ENCODE measurements around the gene OR2AE1. TPM values are rescaled to one million over a fixed set of nuclear protein-coding genes. Genes with fewer than 3 reads are reported as not detected.

Gene OR2AE1
- total and polyA plus RNA-seq, 2 donors (not counting 1 experiment from before 2014, with no cell fraction given), result 0.43 to 1.3 TPM

GRCh38 chr7:99828811-99829210 lies 48.0 kb downstream of the OR2AE1 start:
- H3K36me3 ChIP-seq (replicated peaks in 1 of 2; ENCODE audit: control extremely low read depth in 1 of 2, control insufficient read depth in 1 of 2, extremely low read depth in 1 of 2, insufficient read depth in 2 of 2, low read length in 1 of 2), result no peaks in the 10 kb centered on the region
- H3K4me3 Mint-ChIP-seq, result no peak overlapping the region
- no peaks in the 10 kb centered on the region for H3K79me2 ChIP-seq (ENCODE audit: control insufficient read depth, insufficient read depth, low read length)
- no peak for DNase-seq
- no peak for ATAC-seq (ENCODE audit: low read depth)
- H3K27ac Mint-ChIP-seq, result no peak overlapping the region
- H3K4me3 ChIP-seq (ENCODE audit: control extremely low read depth in 1 of 5, extremely low read depth in 1 of 5, insufficient read depth in 1 of 5, low read depth in 2 of 5, low read length in 4 of 5), result no peak overlapping the region
- TF ChIP-seq, protein P1, sequence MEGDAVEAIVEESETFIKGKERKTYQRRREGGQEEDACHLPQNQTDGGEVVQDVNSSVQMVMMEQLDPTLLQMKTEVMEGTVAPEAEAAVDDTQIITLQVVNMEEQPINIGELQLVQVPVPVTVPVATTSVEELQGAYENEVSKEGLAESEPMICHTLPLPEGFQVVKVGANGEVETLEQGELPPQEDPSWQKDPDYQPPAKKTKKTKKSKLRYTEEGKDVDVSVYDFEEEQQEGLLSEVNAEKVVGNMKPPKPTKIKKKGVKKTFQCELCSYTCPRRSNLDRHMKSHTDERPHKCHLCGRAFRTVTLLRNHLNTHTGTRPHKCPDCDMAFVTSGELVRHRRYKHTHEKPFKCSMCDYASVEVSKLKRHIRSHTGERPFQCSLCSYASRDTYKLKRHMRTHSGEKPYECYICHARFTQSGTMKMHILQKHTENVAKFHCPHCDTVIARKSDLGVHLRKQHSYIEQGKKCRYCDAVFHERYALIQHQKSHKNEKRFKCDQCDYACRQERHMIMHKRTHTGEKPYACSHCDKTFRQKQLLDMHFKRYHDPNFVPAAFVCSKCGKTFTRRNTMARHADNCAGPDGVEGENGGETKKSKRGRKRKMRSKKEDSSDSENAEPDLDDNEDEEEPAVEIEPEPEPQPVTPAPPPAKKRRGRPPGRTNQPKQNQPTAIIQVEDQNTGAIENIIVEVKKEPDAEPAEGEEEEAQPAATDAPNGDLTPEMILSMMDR (IDR thresholded peaks at IDR 0.05), result no peak
- no peak for TF ChIP-seq EZH2 (IDR thresholded peaks at IDR 0.05; ENCODE audit: borderline replicate concordance, insufficient read depth, low read depth, low read length, poor library complexity, severe bottlenecking)
- no peaks in the 10 kb centered on the region for H3K9me3 Mint-ChIP-seq (ENCODE audit: insufficient read depth)
- no peaks in the 10 kb centered on the region for H3K9me3 ChIP-seq (ENCODE audit: control extremely low read depth in 1 of 3, control insufficient read depth in 2 of 3, insufficient read depth in 1 of 3, low read length in 2 of 3)
- no peak overlapping the region for H3K9ac ChIP-seq (ENCODE audit: low read length)
- no peaks in the 10 kb centered on the region for H4K20me1 ChIP-seq (ENCODE audit: control insufficient read depth, insufficient read depth, low read length, poor library complexity, severe bottlenecking)
- H3K4me1 ChIP-seq (ENCODE audit: control insufficient read depth in 2 of 2, insufficient read depth in 2 of 2, low read length in 2 of 2), result no peaks in the 10 kb centered on the region
- peaks cover 0 to 14% (median 6%) of the 10 kb centered on the region in 4 experiments for H3K27me3 ChIP-seq (replicated peaks in 1 of 4; ENCODE audit: control extremely low read depth in 1 of 4, control insufficient read depth in 3 of 4, insufficient read depth in 4 of 4, low read length in 3 of 4)
- no peaks in the 10 kb centered on the region for H3K4me1 Mint-ChIP-seq
- intact Hi-C loops (cut with micrococcal nuclease), result no loop called here
- peaks cover 42% of the 10 kb centered on the region for H3K27me3 Mint-ChIP-seq
- ChIA-PET CTCF (no interaction called here), POLR2A (no interaction called here)
- H3K27ac ChIP-seq (ENCODE audit: low read length in 2 of 2), result no peak overlapping the region
- no peak overlapping the region for H2AFZ ChIP-seq (ENCODE audit: insufficient read depth, low read depth, low read length, poor library complexity, severe bottlenecking)
- H3K4me2 ChIP-seq (replicated peaks; ENCODE audit: low read depth, low read length, poor library complexity, severe bottlenecking), result no peak overlapping the region

DNA sequence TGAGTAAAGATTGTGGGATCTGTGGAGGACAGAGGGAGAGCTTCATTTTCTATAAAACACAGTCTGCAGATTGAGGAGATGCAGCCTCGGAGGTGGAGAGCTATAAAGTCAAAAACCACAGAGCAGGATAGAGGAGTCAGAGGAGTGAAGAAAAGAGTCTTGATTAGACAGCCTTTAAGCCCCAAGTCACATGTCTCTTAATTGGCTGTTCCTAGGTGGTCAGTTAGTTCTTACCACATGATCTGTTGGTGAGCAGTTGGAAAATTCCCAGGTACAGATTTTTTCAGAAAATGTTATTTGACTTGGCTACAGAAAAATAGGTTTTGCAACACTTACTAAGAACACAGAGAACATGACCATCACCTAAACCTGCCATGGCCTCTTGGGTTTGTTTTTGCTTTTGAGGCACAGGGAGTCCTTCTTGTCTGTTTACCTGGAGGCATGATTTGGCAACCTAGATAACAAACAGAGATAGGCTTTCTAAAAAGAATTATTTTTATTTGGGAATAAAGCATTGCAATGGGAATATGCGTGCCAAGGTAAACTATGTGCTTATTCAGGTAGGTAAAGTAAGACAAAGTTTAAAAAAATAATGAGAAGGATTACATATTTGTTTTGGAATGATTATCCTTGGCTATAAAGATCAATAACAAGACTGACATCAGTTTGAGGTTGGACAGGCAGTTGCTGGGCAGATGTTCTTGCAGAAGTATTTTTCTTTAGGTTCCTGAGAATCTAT lies 49.6 kb downstream of the OR2AE1 start:
- intact Hi-C loops (cut with micrococcal nuclease), result no loop called here
- POLR2A ChIA-PET, result no interaction called here
- Histone ChIP-seq H3K27ac (ENCODE audit: low read length in 2 of 2) (no peak overlapping the region), H3K4me1 (ENCODE audit: control insufficient read depth in 2 of 2, insufficient read depth in 2 of 2, low read length in 2 of 2) (no peaks in the 10 kb centered on the region), H3K4me3 (ENCODE audit: control extremely low read depth in 1 of 5, extremely low read depth in 1 of 5, insufficient read depth in 1 of 5, low read depth in 2 of 5, low read length in 4 of 5) (no peak overlapping the region), H3K27me3 (replicated peaks in 1 of 4; ENCODE audit: control extremely low read depth in 1 of 4, control insufficient read depth in 3 of 4, insufficient read depth in 4 of 4, low read length in 3 of 4) (peaks cover 0 to 22% (median 5%) of the 10 kb centered on the region in 4 experiments), H3K9me3 (ENCODE audit: control extremely low read depth in 1 of 3, control insufficient read depth in 2 of 3, insufficient read depth in 1 of 3, low read length in 2 of 3) (peaks cover 0 to 4% (median 0%) of the 10 kb centered on the region in 3 donors), H3K9ac (ENCODE audit: low read length) (no peak overlapping the region), H2AFZ (ENCODE audit: insufficient read depth, low read depth, low read length, poor library complexity, severe bottlenecking) (no peak overlapping the region), H3K79me2 (ENCODE audit: control insufficient read depth, insufficient read depth, low read length) (no peaks in the 10 kb centered on the region), H3K4me2 (replicated peaks; ENCODE audit: low read depth, low read length, poor library complexity, severe bottlenecking) (no peak overlapping the region), H4K20me1 (ENCODE audit: control insufficient read depth, insufficient read depth, low read length, poor library complexity, severe bottlenecking) (no peaks in the 10 kb centered on the region), H3K36me3 (replicated peaks in 1 of 2; ENCODE audit: control extremely low read depth in 1 of 2, control insufficient read depth in 1 of 2, extremely low read depth in 1 of 2, insufficient read depth in 2 of 2, low read length in 1 of 2) (no peaks in the 10 kb centered on the region)
- peaks cover 31% of the 10 kb centered on the region for H3K27me3 Mint-ChIP-seq
- no peaks in the 10 kb centered on the region for H3K9me3 Mint-ChIP-seq (ENCODE audit: insufficient read depth)
- H3K27ac Mint-ChIP-seq, result no peak overlapping the region
- ATAC-seq (ENCODE audit: low read depth) (no peak), DNase-seq (no peak)
- TF ChIP-seq, protein P1 (IDR thresholded peaks at IDR 0.05), result no peak
- no peaks in the 10 kb centered on the region for H3K4me1 Mint-ChIP-seq
- WGBS (ENCODE audit: insufficient coverage), result 100% methylated on average over 1 of the region's 2 CpGs
- no peak overlapping the region for H3K4me3 Mint-ChIP-seq
- CTCF ChIA-PET, result no interaction called here

Small RNA genes within 50 kb of the gene (small RNA-seq; reads per million reads assigned to genes)
- not detected for gene AC011904.1 (ENCODE audit: insufficient read length, low read depth, low replicate concordance)
- gene CYP3A52P (ENCODE audit: insufficient read length, low read depth, low replicate concordance), result not detected

Other genes with a start within 250 kb of the OR2AE1 start
- gene CYP3A5, start 197.0 kb downstream of the OR2AE1 start, total RNA-seq, result not detected in 2 replicates
- not detected in 2 replicates for gene CYP3A5, start 197.0 kb downstream of the OR2AE1 start, polyA plus RNA-seq
- not detected in 2 replicates for gene CYP3A7, start 141.8 kb downstream of the OR2AE1 start, total RNA-seq
- gene CYP3A7, start 141.8 kb downstream of the OR2AE1 start, polyA plus RNA-seq, result not detected in 2 replicates
- gene CYP3A4, start 92.8 kb downstream of the OR2AE1 start, total RNA-seq, result not detected in 2 replicates
- gene CYP3A4, start 92.8 kb downstream of the OR2AE1 start, polyA plus RNA-seq, result not detected in 2 replicates
- not detected in 2 replicates for gene CYP3A43, start 49.0 kb downstream of the OR2AE1 start, total RNA-seq
- gene CYP3A43, start 49.0 kb downstream of the OR2AE1 start, polyA plus RNA-seq, result not detected in 2 replicates
- gene TRIM4, start 42.5 kb upstream of the OR2AE1 start, total RNA-seq, result 56.7 and 58.1 TPM in 2 replicates
- 14.2 and 15.1 TPM in 2 replicates for gene TRIM4, start 42.5 kb upstream of the OR2AE1 start, polyA plus RNA-seq
- gene GJC3, start 52.6 kb upstream of the OR2AE1 start, total RNA-seq, result not detected in 2 replicates
- gene GJC3, start 52.6 kb upstream of the OR2AE1 start, polyA plus RNA-seq, result not detected in 2 replicates
- gene AZGP1, start 99.0 kb upstream of the OR2AE1 start, total RNA-seq, result not detected in 2 replicates
- gene AZGP1, start 99.0 kb upstream of the OR2AE1 start, polyA plus RNA-seq, result not detected in 2 replicates
- gene ZKSCAN1, start 138.6 kb upstream of the OR2AE1 start, total RNA-seq, result 89.3 and 97.4 TPM in 2 replicates
- gene ZKSCAN1, start 138.6 kb upstream of the OR2AE1 start, polyA plus RNA-seq, result 12.9 and 14.0 TPM in 2 replicates
- gene ZSCAN21, start 172.7 kb upstream of the OR2AE1 start, total RNA-seq, result 12.9 and 13.2 TPM in 2 replicates
- gene ZSCAN21, start 172.7 kb upstream of the OR2AE1 start, polyA plus RNA-seq, result 6.7 and 8.3 TPM in 2 replicates
- gene ZNF3, start 204.7 kb upstream of the OR2AE1 start, total RNA-seq, result 44.8 and 48.5 TPM in 2 replicates
- gene ZNF3, start 204.7 kb upstream of the OR2AE1 start, polyA plus RNA-seq, result 19.2 and 21.5 TPM in 2 replicates
- 75.1 and 79.6 TPM in 2 replicates for gene COPS6, start 211.9 kb upstream of the OR2AE1 start, total RNA-seq
- 68.6 and 76.5 TPM in 2 replicates for gene COPS6, start 211.9 kb upstream of the OR2AE1 start, polyA plus RNA-seq
- 147 and 154 TPM in 2 replicates for gene MCM7, start 224.4 kb upstream of the OR2AE1 start, total RNA-seq
- 171 and 190 TPM in 2 replicates for gene MCM7, start 224.4 kb upstream of the OR2AE1 start, polyA plus RNA-seq
- 17.6 and 18.3 TPM in 2 replicates for gene AP4M1, start 224.6 kb upstream of the OR2AE1 start, total RNA-seq
- gene AP4M1, start 224.6 kb upstream of the OR2AE1 start, polyA plus RNA-seq, result 7.7 and 9.0 TPM in 2 replicates
- gene TAF6, start 242.3 kb upstream of the OR2AE1 start, total RNA-seq, result 65.2 and 65.8 TPM in 2 replicates
- 35.5 and 48.3 TPM in 2 replicates for gene TAF6, start 242.3 kb upstream of the OR2AE1 start, polyA plus RNA-seq
- 13.9 and 16.8 TPM in 2 replicates for gene CNPY4, start 242.6 kb upstream of the OR2AE1 start, total RNA-seq
- 8.0 and 9.0 TPM in 2 replicates for gene CNPY4, start 242.6 kb upstream of the OR2AE1 start, polyA plus RNA-seq
- gene MBLAC1, start 249.9 kb upstream of the OR2AE1 start, total RNA-seq, result 4.5 TPM in 2 replicates
- 1.4 and 1.6 TPM in 2 replicates for gene MBLAC1, start 249.9 kb upstream of the OR2AE1 start, polyA plus RNA-seq